HCT116 (cell line): ENCODE data around the gene CEACAM1. TPM values are rescaled to one million over a fixed set of nuclear protein-coding genes. Genes with fewer than 3 reads are reported as not detected.
"Not testable (repeated sequence)": the region's sequence is repeated elsewhere in the genome, so short reads cannot be mapped to it uniquely, and the experiment has no call there.

Experiments used
- ATAC-seq: fragments of 200-7000 bp; cut with Tn5 transposase; 2 replicates; pipeline ENCODE4 v1.9.1; 2020; ENCODE audit warnings: mild to moderate bottlenecking, moderate library complexity
- BruUV-seq: library from RNA; stranded (reverse); fragments of 400-500 nt; replicated peaks from 2 replicates; lab custom pipeline; 2021; lab: Mats Ljungman, UMichigan
- CTCF ChIA-PET: fragments of 300-600 bp; sonication (Branson Sonifier 250); formaldehyde crosslinking; loops from one replicate; lab custom pipeline; 2021; ENCODE audit warnings: antibody characterized with exemption; lab: Charles Lee
- POLR2A ChIA-PET: fragments of 300-600, 350-600 bp; sonication (Branson Sonifier 250); formaldehyde crosslinking; loops from one replicate; lab custom pipeline; 2021; ENCODE audit warnings: antibody characterized with exemption; lab: Charles Lee
- RAD21 ChIA-PET, 2 experiments: fragments of 300-600 bp; sonication (Branson Sonifier 250); formaldehyde crosslinking; loops; one replicate each; lab custom pipeline; 2023; ENCODE audit warnings: low total read pairs in 2 of 2; ENCODE audit not compliant: uncharacterized antibody in 2 of 2, unreplicated experiment in 2 of 2, low non-redundant PET in 1 of 2; lab: Charles Lee
- DNase-seq: peaks from one replicate; pipeline ENCODE4 v3.0.0-alpha.2; 2010; ENCODE audit warnings: low read depth, low spot score
- H2AFZ ChIP-seq: fragments of 200-600 bp; shearing (Covaris generic), sonication (generic); 2 replicates; pipeline ENCODE4 v1.6.1; 2017; ENCODE audit warnings: low read depth, mixed run types, mixed read lengths, antibody characterized with exemption, low read length; ENCODE audit not compliant: poor library complexity, severe bottlenecking
- H3K27ac ChIP-seq: 2 replicates; pipeline ENCODE4 v1.5.1; 2012; ENCODE audit warnings: low read depth, low read length
- H3K27me3 ChIP-seq: fragments of 200-600 bp; sonication (generic); 2 replicates; pipeline ENCODE4 v1.6.1; 2016; ENCODE audit warnings: mixed run types, low read length, mixed read lengths; ENCODE audit not compliant: insufficient read depth
- H3K36me3 ChIP-seq, 2 experiments: fragments of 200-500 bp in 1 of 2; fragments of 200-600 bp in 1 of 2; sonication (Bioruptor generic) in 1 of 2; sonication (generic) in 1 of 2; 2 replicates each; pipeline versions ENCODE4 v1.5.1 to v1.6.1; 2014 to 2016; ENCODE audit warnings: low read length in 2 of 2, inconsistent platforms in 1 of 2, mixed read lengths in 1 of 2, mixed run types in 1 of 2; ENCODE audit not compliant: insufficient read depth in 2 of 2, control insufficient read depth in 1 of 2
- H3K4me1 ChIP-seq, 2 experiments: fragments of 200-600 bp in 1 of 2; sonication (generic) in 1 of 2; 2 replicates each; pipeline versions ENCODE4 v1.5.1 to v1.6.1; 2012 to 2017; ENCODE audit warnings: low read length in 2 of 2, inconsistent platforms in 1 of 2, mild to moderate bottlenecking in 1 of 2, mixed read lengths in 1 of 2, mixed run types in 1 of 2, moderate library complexity in 1 of 2; ENCODE audit not compliant: insufficient read depth in 2 of 2, control insufficient read depth in 1 of 2
- H3K4me2 ChIP-seq: fragments of 200-600 bp; sonication (generic); 2 replicates; pipeline ENCODE4 v1.6.1; 2017; ENCODE audit warnings: mixed run types, low read length, mixed read lengths
- H3K4me3 ChIP-seq, 2 experiments: fragments of 200-600 bp in 1 of 2; sonication (generic) in 1 of 2; replicated peaks in 1 of 2; 2 replicates each; pipeline ENCODE4 v1.5.1; 2011 to 2016; ENCODE audit warnings: low read length in 2 of 2, control low read depth in 1 of 2, low read depth in 1 of 2, mild to moderate bottlenecking in 1 of 2, mixed read lengths in 1 of 2, mixed run types in 1 of 2
- H3K79me2 ChIP-seq: fragments of 200-600 bp; sonication (generic); 2 replicates; pipeline ENCODE4 v1.6.1; 2017; ENCODE audit warnings: mild to moderate bottlenecking, mixed run types, low read length, moderate library complexity, mixed read lengths; ENCODE audit not compliant: insufficient read depth
- H3K9ac ChIP-seq: fragments of 200-600 bp; sonication (generic); 2 replicates; pipeline ENCODE4 v1.6.1; 2016; ENCODE audit warnings: low read length, mixed read lengths
- H3K9me2 ChIP-seq: fragments of 200-600 bp; sonication (generic), shearing (Covaris generic); 2 replicates; pipeline ENCODE4 v1.6.1; 2017; ENCODE audit warnings: mixed run types, mild to moderate bottlenecking, moderate library complexity; ENCODE audit not compliant: insufficient read depth
- H3K9me3 ChIP-seq, 2 experiments: fragments of 200-500 bp in 1 of 2; fragments of 200-600 bp in 1 of 2; sonication (Bioruptor generic) in 1 of 2; sonication (generic) in 1 of 2; 2 replicates each; pipeline ENCODE4 v1.6.1; 2014 to 2017; ENCODE audit warnings: low read length in 2 of 2, mixed read lengths in 2 of 2, inconsistent platforms in 1 of 2, low read depth in 1 of 2, mild to moderate bottlenecking in 1 of 2, mixed run types in 1 of 2, moderate library complexity in 1 of 2; ENCODE audit not compliant: control insufficient read depth in 1 of 2, insufficient read depth in 1 of 2
- H4K20me1 ChIP-seq: fragments of 200-600 bp; sonication (generic), shearing (Covaris generic); 2 replicates; pipeline ENCODE4 v1.6.1; 2017; ENCODE audit warnings: mixed run types, mild to moderate bottlenecking, moderate library complexity; ENCODE audit not compliant: insufficient read depth
- ATF3 ChIP-seq: IDR thresholded peaks from 2 replicates; pipeline ENCODE4 v1.6.1; 2012
- ELF1 ChIP-seq: IDR thresholded peaks from 2 replicates; pipeline ENCODE4 v1.6.1; 2012; ENCODE audit warnings: low read depth, borderline replicate concordance
- POLR2AphosphoS5 ChIP-seq: IDR thresholded peaks from 2 replicates; pipeline ENCODE4 v1.6.1; 2011; ENCODE audit warnings: mild to moderate bottlenecking, low read depth, low read length, moderate library complexity
- SIN3A ChIP-seq: IDR thresholded peaks from 2 replicates; pipeline ENCODE4 v1.6.1; 2012; ENCODE audit warnings: low read depth
- SP1 ChIP-seq: IDR thresholded peaks from 2 replicates; pipeline ENCODE4 v1.6.1; 2012; ENCODE audit warnings: low read depth
- TCF7L2 ChIP-seq: IDR thresholded peaks from 2 replicates; pipeline ENCODE4 v1.7.0; 2011; ENCODE audit warnings: borderline replicate concordance, inconsistent platforms; ENCODE audit not compliant: insufficient read depth, insufficient read length; ENCODE audit errors: extremely low read depth
- YY1 ChIP-seq: IDR thresholded peaks from 2 replicates; pipeline ENCODE4 v1.6.1; 2011; ENCODE audit warnings: low read length, low read depth, moderate library complexity, mild to moderate bottlenecking; ENCODE audit not compliant: insufficient replicate concordance; ENCODE audit errors: extremely low read depth
- ZBTB33 ChIP-seq: IDR thresholded peaks from 2 replicates; pipeline ENCODE4 v1.6.1; 2011; ENCODE audit warnings: mild to moderate bottlenecking, low read length, moderate library complexity; ENCODE audit not compliant: insufficient replicate concordance; ENCODE audit errors: extremely low read depth
- intact Hi-C: fragments of 100-400 bp; cut with micrococcal nuclease; formaldehyde crosslinking; loops from 2 replicates; pipeline ENCODE4 v1.10.0; 2022
- total RNA-seq: library from RNA; stranded (reverse); gene quantifications from one replicate; pipeline ENCODE4 v1.2.1, GENCODE V29; 2021; ENCODE audit not compliant: unreplicated experiment

The CEACAM1 gene
- total RNA-seq, 1 experiment from 2014 or later = 1.2 TPM

GRCh38 chr19:42501733-42502132 is 26.5 kb downstream of the CEACAM1 start (continued):
- TF ChIP-seq ZBTB33 = no peak
- TF ChIP-seq, all 23 proteins: peak for 0

- H3K79me2 ChIP-seq, intact Hi-C loops, BruUV-seq, H3K27me3 ChIP-seq, H3K9ac ChIP-seq, H2AFZ ChIP-seq, H3K9me3 ChIP-seq, CTCF ChIA-PET, RAD21 ChIA-PET, H3K4me2 ChIP-seq, H3K4me3 ChIP-seq, ATAC-seq, POLR2A ChIA-PET, H3K9me2 ChIP-seq, DNase-seq, H4K20me1 ChIP-seq, H3K27ac ChIP-seq, H3K36me3 ChIP-seq: not testable (repeated sequence)
- peaks cover 9 to 13% of the 10 kb centered on the region in 2 experiments; a peak in 3 of 4 replicates for H3K4me1 ChIP-seq
Observed at GRCh38 chr19:42501243-42501642, 27.0 kb downstream of the CEACAM1 start.

- H3K36me3 ChIP-seq = no peaks in the 10 kb centered on the region
- no TSS peak for BruUV-seq
- POLR2A ChIA-PET = no interaction called here
- H3K9me3 ChIP-seq = no peaks in the 10 kb centered on the region
- H3K27ac ChIP-seq = no peak overlapping the region
- DNase-seq (no peak), ATAC-seq (no peak)
- TF ChIP-seq SP1 (no peak), POLR2AphosphoS5 (no peak), SIN3A (no peak), YY1 (no peak), ELF1 (no peak), TCF7L2 (no peak), ATF3 (no peak)
- peak overlapping the region; percentile 35 for H3K4me2 ChIP-seq
- H3K4me3 ChIP-seq = no peak overlapping the region
- H3K9me2 ChIP-seq = no peaks in the 10 kb centered on the region
- CTCF ChIA-PET = no interaction called here
- no peak overlapping the region for H3K9ac ChIP-seq
- H3K27me3 ChIP-seq = no peaks in the 10 kb centered on the region
- no peaks in the 10 kb centered on the region for H3K79me2 ChIP-seq
- RAD21 ChIA-PET = no interaction called here
- intact Hi-C loops = no loop called here
- H3K4me1 ChIP-seq = peaks cover 9 to 13% of the 10 kb centered on the region in 2 experiments; a peak in 3 of 4 replicates
- no peaks in the 10 kb centered on the region for H4K20me1 ChIP-seq
- no peak overlapping the region for H2AFZ ChIP-seq
Observed at GRCh38 chr19:42498169-42498757, 30.0 kb downstream of the CEACAM1 start.
